ENCODE results near the gene POU4F1.

GRCh38 chr13:78620936-78621470 lies 17.7 kb upstream of the POU4F1 start:
- TF ChIP-seq CTCF (IDR thresholded peaks at IDR 0.05) (no peak), POLR2AphosphoS5 (IDR thresholded peaks at IDR 0.05) (no peak), POLR2A (IDR thresholded peaks at IDR 0.05) (no peak)
